HG03060 (cell line): Measurements from ENCODE around the gene B3GAT2.

Experiments used
- ATAC-seq: cut with Tn5 transposase; IDR thresholded peaks from one replicate; pipeline ENCODE4 v1.9.1; 2021; ENCODE audit warnings: low read depth, moderate number of reproducible peaks; ENCODE audit not compliant: unreplicated experiment

Gene B3GAT2

GRCh38 chr6:70901324-70901723, 55.5 kb downstream of the B3GAT2 start:
- no peak for ATAC-seq

GRCh38 chr6:70900047-70900446, 56.8 kb downstream of the B3GAT2 start:
- ATAC-seq = no peak

GRCh38 chr6:70894001-70894400, 62.9 kb downstream of the B3GAT2 start:
- ATAC-seq = no peak

GRCh38 chr6:70889270-70889669, 67.6 kb downstream of the B3GAT2 start:
- ATAC-seq = no peak

- ATAC-seq = no peak
Observed at GRCh38 chr6:70886661-70887060, 70.2 kb downstream of the B3GAT2 start.

- no peak for ATAC-seq
Observed at GRCh38 chr6:70886071-70886470, 70.8 kb downstream of the B3GAT2 start.

GRCh38 chr6:70884074-70884983, 72.5 kb downstream of the B3GAT2 start:
- ATAC-seq = no peak

- ATAC-seq = no peak
Observed at GRCh38 chr6:70879496-70879895, 77.4 kb downstream of the B3GAT2 start.

GRCh38 chr6:70874181-70874913, 82.5 kb downstream of the B3GAT2 start:
- ATAC-seq = no peak

- no peak for ATAC-seq
Observed at GRCh38 chr6:70872469-70872868, 84.4 kb downstream of the B3GAT2 start.

GRCh38 chr6:70864401-70864800, 92.5 kb downstream of the B3GAT2 start:
- no peak for ATAC-seq

- no peak for ATAC-seq
Observed at GRCh38 chr6:70863343-70863742, 93.5 kb downstream of the B3GAT2 start.

- ATAC-seq = no peak
Observed at GRCh38 chr6:70860920-70861319, 95.9 kb downstream of the B3GAT2 start.

GRCh38 chr6:70860045-70860444, 96.8 kb downstream of the B3GAT2 start:
- no peak for ATAC-seq

- peak; percentile 98 for ATAC-seq
Observed at GRCh38 chr6:70857387-70858077, 99.3 kb downstream of the B3GAT2 start.

GRCh38 chr6:70852667-70853246, 104.1 kb downstream of the B3GAT2 start:
- ATAC-seq = no peak

GRCh38 chr6:70849348-70850069, 107.4 kb downstream of the B3GAT2 start:
- no peak for ATAC-seq

- no peak for ATAC-seq
Observed at GRCh38 chr6:70847106-70848084, 109.5 kb downstream of the B3GAT2 start.
